Measurements from ENCODE around the gene ITGA2B.
"Not testable (repeated sequence)": the region's sequence is repeated elsewhere in the genome, so short reads cannot be mapped to it uniquely, and the experiment has no call there.

ITGA2B gene

DNA sequence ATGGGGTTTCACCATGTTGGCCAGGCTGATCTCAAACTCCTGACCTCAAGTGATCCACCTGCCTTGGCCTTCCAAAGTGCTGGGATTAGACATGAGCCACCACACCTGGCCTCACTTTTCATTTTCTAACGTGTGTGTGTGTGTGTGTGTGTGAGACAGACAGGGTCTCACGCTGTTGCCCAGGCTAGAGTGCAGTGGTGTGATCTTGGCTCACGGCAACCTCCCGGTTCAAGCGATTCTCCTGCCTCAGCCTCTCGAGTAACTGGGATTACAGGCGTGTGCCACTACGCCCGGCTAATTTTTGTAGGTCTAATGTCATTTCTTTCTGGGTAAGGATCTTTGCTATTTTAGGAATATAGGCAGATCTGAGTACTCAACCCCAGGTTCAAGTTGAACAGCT lies 4.7 kb upstream of the ITGA2B start:
- DNase-seq: not testable (repeated sequence)

DNA sequence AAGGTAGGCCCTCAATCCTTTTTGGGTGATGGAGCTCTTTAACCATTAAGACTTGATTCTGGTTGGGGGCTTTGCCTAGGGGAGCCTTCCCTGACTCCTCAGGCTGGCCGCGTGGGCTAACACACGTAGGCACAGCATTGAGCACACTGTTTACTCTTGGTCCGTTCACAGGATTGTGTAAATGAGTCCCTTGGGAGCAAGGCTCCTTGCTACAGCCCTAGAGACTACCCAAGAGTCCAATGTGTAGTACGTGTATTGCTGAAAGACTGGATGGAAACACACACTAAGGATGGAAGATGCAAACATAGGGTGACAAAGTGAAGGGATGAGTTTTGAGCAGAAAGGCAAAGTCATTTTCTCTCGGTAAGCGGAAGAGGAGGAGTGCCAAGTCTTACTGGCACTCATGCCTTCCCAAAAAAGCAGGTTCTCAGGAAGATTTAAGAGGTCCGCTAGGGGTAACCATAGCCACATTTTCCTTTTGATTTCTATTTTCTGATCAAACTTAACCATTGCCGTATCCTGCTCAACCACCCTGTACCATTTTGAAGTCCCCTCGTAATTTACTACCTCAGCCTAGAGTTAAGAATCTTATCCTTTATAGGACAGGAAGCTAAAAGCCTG lies 911 bp upstream of the ITGA2B start:
- no peak for DNase-seq

DNA sequence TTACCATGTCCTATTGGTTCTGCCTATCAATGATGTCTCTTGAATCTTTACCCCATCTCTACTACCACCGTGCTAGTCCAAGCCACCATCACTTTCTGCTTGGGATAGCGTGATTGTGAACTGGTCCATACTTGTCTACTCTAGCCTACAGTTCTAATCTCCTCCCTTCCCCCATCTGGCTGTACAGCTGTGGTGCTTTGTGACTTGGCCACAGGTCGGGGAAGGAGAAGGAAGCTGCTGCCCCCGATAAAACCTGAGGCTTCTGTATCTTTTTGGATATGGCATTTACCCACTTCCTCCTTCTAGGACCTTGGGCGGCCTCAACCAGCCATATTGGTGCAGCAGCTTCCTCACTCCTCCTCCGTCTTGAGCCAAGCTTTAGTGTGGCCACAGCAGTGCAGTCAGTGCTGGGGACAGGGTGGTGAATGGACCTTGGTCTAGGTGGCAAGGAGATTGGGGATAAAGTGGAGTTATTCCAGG lies 314 bp upstream of the ITGA2B start:
- DNase-seq: no peak

GRCh38 chr17:44387804-44388203 lies 1.6 kb downstream of the ITGA2B start:
- no peak for DNase-seq

- no peak for DNase-seq
These were observed 3.3 kb downstream of the ITGA2B start for GRCh38 chr17:44386182-44386525.

DNA sequence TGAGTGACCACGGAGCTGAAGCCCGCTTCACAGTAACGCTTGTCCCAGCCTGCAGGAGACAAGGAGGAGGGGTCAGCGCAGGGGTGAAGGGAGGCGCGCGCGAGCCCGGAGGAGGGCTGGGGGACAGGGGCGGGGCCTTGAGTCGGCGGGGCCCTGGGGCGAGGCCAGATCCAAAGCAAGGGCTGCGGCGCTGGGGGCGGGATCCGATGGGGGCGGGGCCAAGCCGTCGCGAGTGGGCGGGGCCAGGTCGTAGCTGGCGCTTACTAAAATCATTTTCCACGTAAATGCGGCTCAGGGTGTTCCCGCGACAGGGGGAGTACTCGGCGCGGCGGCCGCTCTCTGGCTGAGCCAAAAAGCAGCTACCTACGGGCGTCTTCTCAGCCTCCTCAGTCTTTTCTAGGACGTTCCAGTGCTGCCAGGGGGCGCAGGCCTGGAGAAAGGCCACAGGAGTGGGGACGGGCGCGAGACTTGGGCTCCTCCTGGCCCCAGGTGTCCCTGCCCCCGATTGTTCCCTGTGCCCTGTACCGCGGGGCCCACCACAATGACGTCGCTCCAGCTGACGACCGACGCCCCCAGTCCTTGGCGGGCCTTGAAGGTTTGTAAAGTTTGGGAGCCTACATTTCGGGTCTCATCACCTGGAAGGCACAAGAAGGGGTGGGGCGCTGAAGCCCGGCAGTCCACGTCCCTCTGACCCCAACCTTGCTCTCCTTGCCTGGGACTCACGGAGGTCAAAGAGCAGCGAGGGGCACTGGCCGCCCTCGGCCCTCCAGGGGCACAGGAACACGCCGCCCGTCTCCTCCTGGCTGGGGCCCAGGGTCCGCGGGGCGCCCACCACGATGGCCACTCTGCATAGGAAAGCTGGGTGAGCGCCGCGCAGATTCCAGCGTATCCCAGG lies 3.9 kb downstream of the ITGA2B start:
- peak in 45 of 56 donors; percentile 12 to 88 (median 49) for DNase-seq

DNA sequence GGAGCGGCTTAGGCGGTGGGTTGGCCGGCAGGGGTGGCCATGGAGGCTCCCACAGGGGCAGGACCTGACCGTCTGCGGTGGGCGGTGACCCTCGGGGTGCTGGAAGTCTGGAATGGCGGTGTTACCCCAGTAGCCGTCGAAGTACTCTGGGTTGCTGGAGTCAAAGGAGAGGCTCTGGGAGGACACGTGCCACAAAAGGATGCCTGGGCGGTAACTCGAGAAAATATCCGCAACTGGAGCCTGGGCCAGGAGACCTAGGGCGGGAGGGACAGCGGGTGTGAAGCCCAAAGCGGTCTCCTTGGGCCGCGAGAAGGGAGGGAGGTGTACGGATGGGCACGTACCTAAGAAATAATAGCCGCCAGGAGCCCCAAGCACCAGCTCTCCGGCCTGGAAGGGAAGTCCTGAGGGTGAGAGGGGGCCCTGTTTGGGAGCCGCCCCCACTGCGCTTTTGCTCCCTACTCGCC lies 4.6 kb downstream of the ITGA2B start:
- DNase-seq: no peak

GRCh38 chr17:44384281-44384822 lies 5.1 kb downstream of the ITGA2B start:
- no peak for DNase-seq

- DNase-seq: no peak
These were observed 5.6 kb downstream of the ITGA2B start for GRCh38 chr17:44383861-44384260.

GRCh38 chr17:44383363-44383762 lies 6.1 kb downstream of the ITGA2B start:
- no peak for DNase-seq

- no peak for DNase-seq
These were observed 6.5 kb downstream of the ITGA2B start for GRCh38 chr17:44382917-44383316.

DNA sequence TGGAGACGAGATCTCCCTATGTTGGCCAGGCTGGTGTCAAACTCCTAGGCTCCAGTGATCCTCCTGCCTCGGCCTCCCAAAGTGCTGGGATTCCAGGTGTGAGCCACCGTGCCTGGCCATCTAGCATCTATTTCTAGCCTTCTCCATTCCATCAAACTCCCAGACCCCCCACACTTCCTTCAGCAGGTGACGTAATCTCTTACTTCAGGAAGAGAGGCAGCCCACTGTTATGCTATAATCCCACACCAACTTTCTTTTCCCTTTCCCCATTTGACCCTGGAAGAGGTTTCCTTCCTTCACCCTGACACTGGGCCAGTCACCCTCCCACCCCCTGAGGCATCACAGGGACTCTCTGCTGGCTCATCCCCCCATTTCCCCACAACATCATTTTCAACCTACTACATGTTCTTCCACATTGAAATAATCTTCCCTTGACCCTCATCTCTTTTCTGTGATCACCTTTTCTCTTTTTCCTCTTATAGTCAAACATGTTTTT lies 7.6 kb downstream of the ITGA2B start:
- no peak for DNase-seq

DNA sequence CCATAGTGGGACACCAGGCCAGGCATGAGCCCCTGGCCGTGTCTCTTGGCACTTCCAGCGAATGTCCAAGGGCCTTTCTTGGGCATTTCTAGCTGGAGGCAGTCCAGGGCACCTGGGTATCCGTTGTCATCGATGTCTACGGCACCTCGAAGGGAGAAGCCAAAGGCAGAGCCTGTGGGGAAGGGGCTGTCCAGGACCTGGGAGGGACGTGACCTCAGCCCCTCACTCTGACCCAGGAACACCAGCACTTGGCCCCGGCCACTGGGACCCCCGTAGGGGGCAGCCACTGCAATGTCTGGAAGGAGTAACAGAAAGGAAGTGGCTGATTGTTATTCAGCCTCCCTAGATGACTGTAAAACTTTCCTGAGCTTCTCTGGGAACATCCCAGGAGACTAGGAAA lies 8.7 kb downstream of the ITGA2B start:
- DNase-seq: no peak

DNA sequence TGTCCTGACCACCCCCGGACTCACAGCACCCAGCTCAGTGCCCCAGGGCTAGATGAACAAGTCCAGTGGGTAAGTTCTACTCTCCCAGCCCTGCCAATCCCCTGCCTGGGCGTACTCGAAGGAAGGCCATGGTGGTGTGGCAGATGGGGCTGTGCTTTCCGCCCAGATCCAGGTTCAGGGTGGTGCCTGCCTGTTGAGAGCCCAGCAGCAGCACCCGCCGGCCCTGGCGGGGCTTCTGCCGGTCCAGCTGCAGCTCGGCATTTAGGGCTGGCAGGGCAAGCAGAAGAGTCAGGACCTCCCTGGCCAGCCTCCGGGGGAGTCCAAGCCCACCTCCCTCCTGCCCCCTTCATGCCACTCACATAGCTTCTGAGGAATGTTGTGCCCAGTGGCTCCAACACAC lies 9.6 kb downstream of the ITGA2B start:
- DNase-seq: no peak

- no peak for DNase-seq
These were observed 11.2 kb downstream of the ITGA2B start for GRCh38 chr17:44378171-44378705.

GRCh38 chr17:44376779-44377178 lies 12.7 kb downstream of the ITGA2B start:
- no peak for DNase-seq

GRCh38 chr17:44376124-44376523 lies 13.3 kb downstream of the ITGA2B start:
- DNase-seq: peak in 16 of 56 donors; percentile 3 to 57 (median 34)

DNA sequence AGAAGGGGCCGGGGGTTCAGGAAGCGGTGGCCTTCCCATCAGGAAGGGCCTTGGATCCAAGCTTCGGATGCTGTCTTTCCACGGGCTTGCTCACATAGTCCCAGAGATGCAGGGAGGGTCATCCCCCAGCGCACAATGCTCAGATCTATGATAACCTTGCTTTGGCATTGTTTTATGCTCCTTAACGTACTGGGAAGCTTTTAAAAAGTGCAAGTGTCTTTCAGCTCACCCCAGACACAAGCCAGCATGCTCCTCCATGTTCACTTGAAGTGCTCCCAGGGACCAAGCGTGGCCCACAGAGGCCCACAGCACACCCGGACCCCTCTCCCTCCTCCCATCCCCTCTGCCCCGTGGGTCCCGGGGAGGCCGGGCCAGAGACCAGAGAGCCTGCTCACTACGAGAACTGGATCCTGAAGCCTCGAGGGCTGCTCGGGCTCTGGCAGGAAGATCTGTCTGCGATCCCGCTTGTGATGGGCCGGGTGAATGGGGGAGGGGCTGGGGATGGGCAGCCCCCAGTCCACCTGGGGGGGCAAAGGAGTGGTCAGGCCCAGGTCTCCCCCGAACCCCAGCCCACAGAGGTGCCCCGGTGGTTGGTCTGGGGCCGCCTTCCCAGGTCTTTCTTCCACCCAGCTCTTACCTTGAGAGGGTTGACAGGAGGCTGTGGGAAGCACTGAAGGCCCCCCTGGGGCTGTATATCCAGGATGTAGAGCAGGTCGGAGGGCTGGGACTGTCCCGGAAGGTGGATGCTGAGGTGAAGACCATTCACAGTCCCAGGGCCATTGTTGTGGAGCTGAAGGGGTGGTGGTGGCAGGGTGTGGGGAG lies 14.0 kb downstream of the ITGA2B start:
- no peak for DNase-seq

GRCh38 chr17:44374306-44375195 lies 14.9 kb downstream of the ITGA2B start:
- DNase-seq: no peak

GRCh38 chr17:44372036-44372435 lies 17.4 kb downstream of the ITGA2B start:
- no peak for DNase-seq

All from nucleus accumbens (tissue), 56 donors.